ENCODE results near the gene CNTNAP2. TPM values are rescaled to one million over a fixed set of nuclear protein-coding genes. Genes with fewer than 3 reads are reported as not detected.

CNTNAP2 gene
- total and polyA plus RNA-seq, 2 of the 8 experiments (the other 6 are each of a cell fraction or from before 2014, with no cell fraction given) = 27.9 to 71.0 TPM

- H2AFZ ChIP-seq (ENCODE audit: low read length) = no peak overlapping the region
- ChIA-PET POLR2A (ENCODE audit: partially characterized antibody) (no interaction called here), CTCF (ENCODE audit: partially characterized antibody) (interaction anchor here (0.6 to 1.2 kb wide), 3 partner anchors 10 to 1522 kb away, joined by 3 to 5 read pairs (median 4); no protein-coding TSS in a partner anchor)
- no peak overlapping the region for H2BK5ac ChIP-seq (ENCODE audit: low read depth, low read length)
- H2BK12ac ChIP-seq (ENCODE audit: low read depth, low read length) = no peak overlapping the region
- 88% methylated on average over 2 of the region's 2 CpGs; no CpG with 5 or more reads in 1 of the 2 experiments for WGBS, 2 experiments (ENCODE audit: extremely low coverage in 1 of 2, insufficient coverage in 1 of 2, insufficient read length in 1 of 2, insufficient replicate concordance in 2 of 2, low coverage in 1 of 2, low lambda C conversion rate in 2 of 2, missing lambda C conversion rate in 1 of 2)
- no peak overlapping the region for H4K91ac ChIP-seq (replicated peaks; ENCODE audit: insufficient read length, low read length)
- no peaks in the 10 kb centered on the region for H4K20me1 ChIP-seq (replicated peaks in 1 of 2; ENCODE audit: control insufficient read depth in 1 of 2, insufficient read depth in 2 of 2, low read length in 2 of 2)
- H3K36me3 ChIP-seq (ENCODE audit: control insufficient read depth in 2 of 4, insufficient read depth in 4 of 4, low read length in 3 of 4) = no peaks in the 10 kb centered on the region
- 0 out of 4 replicates have a peak, but pooled peaks cover 0 to 3% of the 10 kb centered on the region in 2 experiments for H3K9me3 ChIP-seq (ENCODE audit: insufficient read depth in 2 of 2, low read depth in 1 of 2, low read length in 1 of 2)
- H3K23ac ChIP-seq (ENCODE audit: insufficient read length) = no peak overlapping the region
- peaks cover 3 to 10% (median 6%) of the 10 kb centered on the region in 4 experiments; a peak in 6 of 7 replicates for H3K4me1 ChIP-seq (replicated peaks in 1 of 4; ENCODE audit: control insufficient read depth in 3 of 4, insufficient read depth in 4 of 4, low read length in 3 of 4)
- H3K4ac ChIP-seq (replicated peaks; ENCODE audit: insufficient read length, low read depth, low read length) = no peak overlapping the region
- H3K27me3 ChIP-seq (replicated peaks in 1 of 4; ENCODE audit: control insufficient read depth in 3 of 4, extremely low read depth in 1 of 4, insufficient read depth in 3 of 4, low read length in 3 of 4) = no peaks in the 10 kb centered on the region
- no peak overlapping the region for H3K27ac ChIP-seq (ENCODE audit: low read depth, low read length)
- no peak overlapping the region for H3K18ac ChIP-seq (ENCODE audit: extremely low read depth, low read length)
- H3K4me2 ChIP-seq (ENCODE audit: insufficient read depth in 1 of 2, low read depth in 2 of 2, low read length in 2 of 2) = no peak overlapping the region
- H4K5ac ChIP-seq (ENCODE audit: insufficient read length, low read depth, low read length) = no peak overlapping the region
- H3K9ac ChIP-seq (replicated peaks in 1 of 4; ENCODE audit: extremely low read depth in 1 of 4, low read depth in 3 of 4, low read length in 3 of 4) = no peak overlapping the region
- FAIRE-seq = no peak
- no peaks in the 10 kb centered on the region for H3K23me2 ChIP-seq (ENCODE audit: low read depth, low read length)
- H3K79me1 ChIP-seq (ENCODE audit: low read depth, low read length) = no peaks in the 10 kb centered on the region
- H2BK15ac ChIP-seq (ENCODE audit: low read length) = no peak overlapping the region
- H3K79me2 ChIP-seq (ENCODE audit: control insufficient read depth in 1 of 2, insufficient read depth in 2 of 2, low read length in 2 of 2) = no peaks in the 10 kb centered on the region
- no peak overlapping the region for H4K8ac ChIP-seq (ENCODE audit: extremely low read depth, insufficient read depth, low read length)
- no peak for DNase-seq (ENCODE audit: low read depth in 1 of 2, low spot score in 2 of 2)
- H2AK5ac ChIP-seq (ENCODE audit: low read depth, low read length) = no peak overlapping the region
- H3K4me3 ChIP-seq (ENCODE audit: extremely low read depth in 1 of 4, insufficient read depth in 2 of 4, low read depth in 3 of 4, low read length in 4 of 4) = no peak overlapping the region
- H3K14ac ChIP-seq (ENCODE audit: insufficient read length) = no peak overlapping the region
- no peak overlapping the region for H2BK120ac ChIP-seq (replicated peaks; ENCODE audit: low read depth, low read length)
- no peak overlapping the region for H3K56ac ChIP-seq (replicated peaks; ENCODE audit: insufficient read length, low read depth, low read length)
- no peak overlapping the region for H2BK20ac ChIP-seq (ENCODE audit: low read length)
- TF ChIP-seq GTF2F1 (IDR thresholded peaks at IDR 0.05; ENCODE audit: borderline replicate concordance, low read depth, low read length) (no peak), SIRT6 (IDR thresholded peaks at IDR 0.05; ENCODE audit: low read length) (no peak), SP2 (IDR thresholded peaks at IDR 0.05; ENCODE audit: low read length) (no peak), MAFK (IDR thresholded peaks at IDR 0.05; ENCODE audit: low read depth, low read length) (no peak), KDM5A (IDR thresholded peaks at IDR 0.05; ENCODE audit: low read length) (no peak), NRF1 (IDR thresholded peaks at IDR 0.05; ENCODE audit: low read depth, low read length) (no peak), TBP (IDR thresholded peaks at IDR 0.05; ENCODE audit: low read depth, low read length) (no peak), EGR1 (IDR thresholded peaks at IDR 0.05; ENCODE audit: borderline replicate concordance, low read depth, low read length) (no peak), RNF2 (IDR thresholded peaks at IDR 0.05; ENCODE audit: borderline replicate concordance, low read depth, low read length, missing control alignments, poor library complexity, severe bottlenecking) (no peak), TEAD4 (IDR thresholded peaks at IDR 0.05; ENCODE audit: low read depth, low read length) (no peak), PHF8 (conservative IDR thresholded peaks at IDR 0.05; ENCODE audit: low read depth, low read length) (no peak), CHD1 (IDR thresholded peaks at IDR 0.05; ENCODE audit: low read depth, low read length) (no peak), KDM4A (IDR thresholded peaks at IDR 0.05; ENCODE audit: low read depth, low read length, severe bottlenecking) (no peak), SUZ12 (IDR thresholded peaks at IDR 0.05; ENCODE audit: low read length) (no peak), MAX (IDR thresholded peaks at IDR 0.05) (no peak)
Observed at GRCh38 chr7:148104924-148105323, 1988.3 kb downstream of the CNTNAP2 start.
